ENCODE results near the gene ETS1. TPM values are rescaled to one million over a fixed set of nuclear protein-coding genes. Genes with fewer than 3 reads are reported as not detected.

ETS1 gene
- total and polyA plus RNA-seq, 4 donors: 20.7 to 154 (median 78.7) TPM

DNA sequence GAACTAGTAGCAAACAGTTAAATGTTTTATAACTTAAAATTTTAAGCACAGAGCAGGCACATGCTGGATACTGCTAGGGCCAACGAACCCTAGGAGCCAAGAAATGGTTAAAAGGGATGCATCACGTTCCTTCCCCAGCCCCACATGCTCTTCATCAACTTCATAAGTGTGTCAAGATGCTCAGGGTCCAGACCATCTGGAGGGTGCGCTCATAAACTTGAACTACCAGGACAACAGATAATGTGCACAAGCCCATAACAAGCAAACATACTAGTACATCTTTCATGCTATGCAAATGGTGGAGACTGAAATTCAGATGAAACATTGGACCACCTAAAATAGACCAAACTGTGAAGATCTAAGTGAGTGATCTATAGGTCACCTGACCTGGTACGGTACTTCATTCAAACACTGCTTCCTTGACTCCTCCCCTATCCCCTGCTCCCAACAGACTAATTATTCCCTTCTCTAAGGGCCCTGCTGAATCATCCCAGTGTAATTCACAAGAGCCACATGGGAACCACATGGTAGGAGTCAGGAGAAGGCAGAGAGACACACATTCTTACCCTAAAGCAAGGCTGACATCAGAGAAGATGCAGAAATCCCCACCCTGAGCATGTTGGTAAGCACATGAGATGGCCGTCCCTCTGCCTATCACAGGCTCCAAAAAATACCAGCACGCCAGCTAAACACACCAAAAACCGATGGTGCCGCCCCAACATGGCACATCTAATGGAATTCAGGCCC lies 83.9 kb downstream of the ETS1 start:
- no peak for DNase-seq
- TF ChIP-seq, protein P1, sequence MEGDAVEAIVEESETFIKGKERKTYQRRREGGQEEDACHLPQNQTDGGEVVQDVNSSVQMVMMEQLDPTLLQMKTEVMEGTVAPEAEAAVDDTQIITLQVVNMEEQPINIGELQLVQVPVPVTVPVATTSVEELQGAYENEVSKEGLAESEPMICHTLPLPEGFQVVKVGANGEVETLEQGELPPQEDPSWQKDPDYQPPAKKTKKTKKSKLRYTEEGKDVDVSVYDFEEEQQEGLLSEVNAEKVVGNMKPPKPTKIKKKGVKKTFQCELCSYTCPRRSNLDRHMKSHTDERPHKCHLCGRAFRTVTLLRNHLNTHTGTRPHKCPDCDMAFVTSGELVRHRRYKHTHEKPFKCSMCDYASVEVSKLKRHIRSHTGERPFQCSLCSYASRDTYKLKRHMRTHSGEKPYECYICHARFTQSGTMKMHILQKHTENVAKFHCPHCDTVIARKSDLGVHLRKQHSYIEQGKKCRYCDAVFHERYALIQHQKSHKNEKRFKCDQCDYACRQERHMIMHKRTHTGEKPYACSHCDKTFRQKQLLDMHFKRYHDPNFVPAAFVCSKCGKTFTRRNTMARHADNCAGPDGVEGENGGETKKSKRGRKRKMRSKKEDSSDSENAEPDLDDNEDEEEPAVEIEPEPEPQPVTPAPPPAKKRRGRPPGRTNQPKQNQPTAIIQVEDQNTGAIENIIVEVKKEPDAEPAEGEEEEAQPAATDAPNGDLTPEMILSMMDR (IDR thresholded peaks at IDR 0.05; ENCODE audit: control extremely low read depth, extremely low read depth): no peak

GRCh38 chr11:128502726-128503125 lies 84.6 kb downstream of the ETS1 start:
- Histone ChIP-seq H3K36me3 (ENCODE audit: control insufficient read depth in 4 of 4, insufficient read depth in 4 of 4, low read length in 4 of 4) (peaks cover 0 to 5% (median 2%) of the 10 kb centered on the region in 4 donors), H3K4me1 (ENCODE audit: control insufficient read depth in 5 of 5, insufficient read depth in 5 of 5, low read length in 5 of 5) (peaks cover 11 to 69% (median 35%) of the 10 kb centered on the region in 5 donors), H3K27me3 (ENCODE audit: control insufficient read depth in 3 of 3, insufficient read depth in 3 of 3, low read length in 2 of 3) (no peaks in the 10 kb centered on the region), H3K4me3 (no peak overlapping the region), H3K9me3 (ENCODE audit: control insufficient read depth in 4 of 4, insufficient read depth in 3 of 4, low read length in 3 of 4) (no peaks in the 10 kb centered on the region), H3K27ac (ENCODE audit: low read depth in 1 of 2, low read length in 1 of 2) (peak overlapping the region; percentile 74 to 90), H3K9ac (ENCODE audit: insufficient read depth in 1 of 2, low read length in 2 of 2) (no peak overlapping the region)
- whole genome bisulfite sequencing, 2 donors: 51 to 61% methylated on average over 4 of the region's 4 CpGs
- ATAC-seq (ENCODE audit: insufficient read depth, low FRiP score) (no peak), DNase-seq (peak in 2 of 3 donors; percentile 69 to 75)
- TF ChIP-seq, protein P1 (IDR thresholded peaks at IDR 0.05; ENCODE audit: control extremely low read depth, extremely low read depth): no peak

More for the DNA sequence above, 83.9 kb downstream of the ETS1 start:
- Histone ChIP-seq H3K36me3 (ENCODE audit: control insufficient read depth in 4 of 4, insufficient read depth in 4 of 4, low read length in 4 of 4) (peaks cover 0 to 5% (median 2%) of the 10 kb centered on the region in 4 donors), H3K9me3 (ENCODE audit: control insufficient read depth in 4 of 4, insufficient read depth in 3 of 4, low read length in 3 of 4) (no peaks in the 10 kb centered on the region), H3K4me3 (no peak overlapping the region), H3K9ac (ENCODE audit: insufficient read depth in 1 of 2, low read length in 2 of 2) (no peak overlapping the region), H3K4me1 (ENCODE audit: control insufficient read depth in 5 of 5, insufficient read depth in 5 of 5, low read length in 5 of 5) (peaks cover 11 to 69% (median 36%) of the 10 kb centered on the region in 5 donors), H3K27ac (ENCODE audit: low read depth in 1 of 2, low read length in 1 of 2) (peak overlapping the region; percentile 17 to 90), H3K27me3 (ENCODE audit: control insufficient read depth in 3 of 3, insufficient read depth in 3 of 3, low read length in 2 of 3) (no peaks in the 10 kb centered on the region)
- no peak for ATAC-seq (ENCODE audit: insufficient read depth, low FRiP score)
- 71 to 79% methylated on average over 8 of the region's 8 CpGs for WGBS, 2 donors

DNA sequence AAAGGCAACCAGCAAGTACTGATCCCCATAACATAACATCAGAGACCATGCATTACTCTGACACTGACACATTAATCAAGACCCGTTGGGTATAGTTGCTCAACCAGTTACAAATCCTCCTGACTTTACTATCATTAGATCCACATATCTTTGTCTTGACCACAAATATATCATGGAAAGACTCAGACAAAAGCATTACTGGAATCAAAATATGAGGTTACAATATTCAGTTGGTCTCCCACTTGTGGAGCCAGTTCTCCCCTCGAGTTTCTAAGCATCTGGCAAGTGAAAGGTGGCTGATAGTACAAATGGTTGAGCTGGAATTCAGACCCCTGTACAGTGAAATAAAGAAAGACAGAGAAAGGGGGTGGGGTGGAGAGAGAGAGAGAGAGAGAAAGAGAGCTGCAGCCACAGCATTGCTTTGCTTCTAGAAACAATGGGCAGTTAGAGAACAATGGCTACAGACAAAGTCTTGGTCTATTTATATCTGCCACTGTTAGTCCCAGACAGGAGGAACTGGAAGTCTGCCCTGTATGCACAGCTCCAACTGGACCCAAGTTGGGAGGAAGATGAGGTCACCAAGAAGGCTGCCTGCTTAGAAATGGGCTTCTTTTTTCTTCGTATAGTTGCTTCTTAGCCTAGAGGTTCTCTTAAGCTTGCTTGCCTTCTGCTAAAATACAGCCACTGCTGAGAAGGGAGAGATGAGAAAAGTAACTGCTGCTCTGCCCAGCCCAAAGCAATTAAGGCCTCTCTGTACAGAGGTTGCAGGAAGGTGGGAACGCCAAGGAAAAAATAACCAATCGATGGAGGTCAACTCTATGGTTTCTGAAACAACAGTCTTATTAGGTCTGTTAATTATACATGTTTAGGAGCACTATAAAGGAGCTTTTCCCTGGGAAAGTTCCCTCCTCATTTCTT lies 85.5 kb downstream of the ETS1 start:
- H3K4me1 ChIP-seq (ENCODE audit: control insufficient read depth in 5 of 5, insufficient read depth in 5 of 5, low read length in 5 of 5): peaks cover 9 to 74% (median 35%) of the 10 kb centered on the region in 5 donors
- TF ChIP-seq, protein P1 (IDR thresholded peaks at IDR 0.05; ENCODE audit: control extremely low read depth, extremely low read depth): no peak
- ATAC-seq (ENCODE audit: insufficient read depth, low FRiP score) (no peak), DNase-seq (peak in 1 of 3 donors; percentile 66)
- H3K27ac ChIP-seq (ENCODE audit: low read depth in 1 of 2, low read length in 1 of 2): peak overlapping the region; percentile 59 to 90
- H3K9ac ChIP-seq (ENCODE audit: insufficient read depth in 1 of 2, low read length in 2 of 2): no peak overlapping the region
- peaks cover 0 to 5% (median 2%) of the 10 kb centered on the region in 4 donors for H3K36me3 ChIP-seq (ENCODE audit: control insufficient read depth in 4 of 4, insufficient read depth in 4 of 4, low read length in 4 of 4)
- no peaks in the 10 kb centered on the region for H3K27me3 ChIP-seq (ENCODE audit: control insufficient read depth in 3 of 3, insufficient read depth in 3 of 3, low read length in 2 of 3)
- H3K4me3 ChIP-seq: no peak overlapping the region
- 51 to 73% methylated on average over 5 of the region's 5 CpGs for WGBS, 2 donors
- H3K9me3 ChIP-seq (ENCODE audit: control insufficient read depth in 4 of 4, insufficient read depth in 3 of 4, low read length in 3 of 4): no peaks in the 10 kb centered on the region

Data from lung (tissue), 12 donors.